ENCODE measurements around the gene POLK. TPM values are rescaled to one million over a fixed set of nuclear protein-coding genes. Genes with fewer than 3 reads are reported as not detected.

POLK gene
- total and polyA plus RNA-seq, 10 donors, result 4.1 to 56.6 (median 37.0) TPM

GRCh38 chr5:75551471-75551870 is 39.8 kb downstream of the POLK start:
- 93 to 99% (median 97%) methylated on average over 3 of the region's 3 CpGs for WGBS, 5 donors
- no peaks in the 10 kb centered on the region for H3K9me3 ChIP-seq
- TF ChIP-seq POLR2AphosphoS5 (IDR thresholded peaks at IDR 0.05) (no peak), POLR2A (IDR thresholded peaks at IDR 0.05) (no peak), CTCF (IDR thresholded peaks at IDR 0.05 in 8 of 11, conservative IDR thresholded peaks at IDR 0.05 in 3 of 11) (no peak)
- intact Hi-C loops (cut with DNase I; ENCODE audit: low total_unique reads), result no loop called here
- no peak for DNase-seq
- H3K27me3 ChIP-seq (replicated peaks in 1 of 7), result no peaks in the 10 kb centered on the region
- H3K4me3 ChIP-seq, result no peak overlapping the region
- H3K4me1 ChIP-seq, result no peaks in the 10 kb centered on the region
- H3K27ac ChIP-seq, result no peak overlapping the region
- peaks cover 2 to 64% (median 19%) of the 10 kb centered on the region in 6 donors for H3K36me3 ChIP-seq

- H3K4me1 ChIP-seq, result peaks cover 0 to 7% (median 0%) of the 10 kb centered on the region in 6 donors
- H3K36me3 ChIP-seq, result peaks cover 2 to 77% (median 19%) of the 10 kb centered on the region in 6 donors
- intact Hi-C loops (cut with DNase I; ENCODE audit: low total_unique reads), result no loop called here
- H3K27me3 ChIP-seq (replicated peaks in 1 of 7), result no peaks in the 10 kb centered on the region
- H3K9me3 ChIP-seq, result peaks cover 0 to 5% (median 0%) of the 10 kb centered on the region in 8 donors
- no peak overlapping the region for H3K4me3 ChIP-seq
- no peak overlapping the region for H3K27ac ChIP-seq
- DNase-seq, result no peak
- TF ChIP-seq POLR2AphosphoS5 (IDR thresholded peaks at IDR 0.05), result no peak
- TF ChIP-seq POLR2A (IDR thresholded peaks at IDR 0.05), result no peak
- TF ChIP-seq CTCF (IDR thresholded peaks at IDR 0.05 in 8 of 11, conservative IDR thresholded peaks at IDR 0.05 in 3 of 11), result no peak
- WGBS, 5 donors, result 96 to 100% (median 98%) methylated on average over 2 of the region's 2 CpGs
Observed at GRCh38 chr5:75552764-75553163, 41.1 kb downstream of the POLK start.

GRCh38 chr5:75553358-75553757 is 41.7 kb downstream of the POLK start:
- WGBS, 5 donors, result 96 to 100% (median 98%) methylated on average over 1 of the region's 1 CpG
- DNase-seq, result no peak
- H3K4me1 ChIP-seq, result peaks cover 0 to 13% (median under 1%) of the 10 kb centered on the region in 6 donors
- intact Hi-C loops (cut with DNase I; ENCODE audit: low total_unique reads), result no loop called here
- H3K27ac ChIP-seq, result no peak overlapping the region
- peaks cover 2 to 83% (median 19%) of the 10 kb centered on the region in 6 donors for H3K36me3 ChIP-seq
- H3K27me3 ChIP-seq (replicated peaks in 1 of 7), result no peaks in the 10 kb centered on the region
- no peak overlapping the region for H3K4me3 ChIP-seq
- peaks cover 0 to 5% (median 0%) of the 10 kb centered on the region in 8 donors for H3K9me3 ChIP-seq
- no peak for TF ChIP-seq CTCF (IDR thresholded peaks at IDR 0.05 in 8 of 11, conservative IDR thresholded peaks at IDR 0.05 in 3 of 11)
- TF ChIP-seq POLR2AphosphoS5 (IDR thresholded peaks at IDR 0.05), result no peak
- TF ChIP-seq POLR2A (IDR thresholded peaks at IDR 0.05), result no peak

- WGBS, 5 donors, result 90 to 98% (median 93%) methylated on average over 1 of the region's 1 CpG
- Histone ChIP-seq H3K36me3 (peaks cover 2 to 65% (median 10%) of the 10 kb centered on the region in 6 donors), H3K27me3 (replicated peaks in 1 of 7) (no peaks in the 10 kb centered on the region), H3K27ac (peak overlapping the region in 6 of 8 donors; percentile 34 to 79 (median 60)), H3K4me1 (peaks cover 3 to 30% (median 8%) of the 10 kb centered on the region in 6 donors), H3K4me3 (no peak overlapping the region), H3K9me3 (peaks cover 0 to 28% (median 16%) of the 10 kb centered on the region in 8 donors)
- DNase-seq, result no peak
- intact Hi-C loops (cut with DNase I; ENCODE audit: low total_unique reads), result no loop called here
- TF ChIP-seq CTCF (IDR thresholded peaks at IDR 0.05 in 8 of 11, conservative IDR thresholded peaks at IDR 0.05 in 3 of 11) (no peak), POLR2A (IDR thresholded peaks at IDR 0.05) (no peak), POLR2AphosphoS5 (IDR thresholded peaks at IDR 0.05) (no peak)
Observed at GRCh38 chr5:75558221-75558620, 46.5 kb downstream of the POLK start.
